NCI-H2227 (cell line): ENCODE measurements around the gene CAPN15.

ENCODE experiments used
- DNase-seq: peaks from one replicate; lab custom pipeline; 2025; ENCODE audit not compliant: unreplicated experiment; lab: John Stamatoyannopoulos, UW

The CAPN15 gene

GRCh38 chr16:560204-560700 lies 32.7 kb downstream of the CAPN15 start, which contains the start of gene PRR35:
Gene PRR35, plus strand, starts transcription at chr16:560394. Its CDS starts 2,901 bp downstream, at chr16:563295.
- DNase-seq, result no peak

- no peak for DNase-seq
These were observed 33.3 kb downstream of the CAPN15 start for GRCh38 chr16:560701-561412.

- no peak for DNase-seq
These were observed 33.9 kb downstream of the CAPN15 start for GRCh38 chr16:561413-561794.

GRCh38 chr16:561957-562938 lies 34.7 kb downstream of the CAPN15 start:
- DNase-seq, result no peak

GRCh38 chr16:563072-563644 lies 35.6 kb downstream of the CAPN15 start:
- DNase-seq, result no peak

- DNase-seq, result no peak
These were observed 37.3 kb downstream of the CAPN15 start for GRCh38 chr16:564690-565418.

GRCh38 chr16:565419-566330 lies 38.2 kb downstream of the CAPN15 start:
- peak; percentile 68 for DNase-seq

GRCh38 chr16:566475-567372 lies 39.2 kb downstream of the CAPN15 start, which contains the start of gene NHLRC4:
Gene NHLRC4, plus strand, starts transcription at chr16:567005. Its CDS starts 1,043 bp downstream, at chr16:568048.
- DNase-seq, result peak; percentile 83

- no peak for DNase-seq
These were observed 40.1 kb downstream of the CAPN15 start for GRCh38 chr16:567373-568256.

GRCh38 chr16:568401-569258 lies 41.1 kb downstream of the CAPN15 start:
- DNase-seq, result no peak

- DNase-seq, result peak; percentile 81
These were observed 42.1 kb downstream of the CAPN15 start, which contains the start of gene PIGQ for GRCh38 chr16:569445-570254. Gene PIGQ, plus strand, starts transcription at chr16:569968. Its CDS starts 4,107 bp downstream, at chr16:574075.

- no peak for DNase-seq
These were observed 45.5 kb downstream of the CAPN15 start for GRCh38 chr16:572865-573650.

GRCh38 chr16:574021-574760 lies 46.7 kb downstream of the CAPN15 start:
- DNase-seq, result no peak
